Epithelial cell of esophagus (primary cell): ENCODE data around the gene BPIFB1.

ENCODE experiments used
- DNase-seq: peaks from one replicate; pipeline ENCODE4 v3.0.0; 2010; ENCODE audit warnings: low read depth
- H3K4me3 ChIP-seq: 2 replicates; pipeline ENCODE4 v1.5.1; 2011; ENCODE audit warnings: mild to moderate bottlenecking, low read length, control low read depth
- TF ChIP-seq, protein P1 (sequence below): IDR thresholded peaks from 2 replicates; pipeline ENCODE4 v1.5.1; 2011; ENCODE audit warnings: low read depth, mild to moderate bottlenecking, low read length, control low read depth, inconsistent platforms; ENCODE audit not compliant: insufficient read depth; ENCODE audit errors: missing control alignments

BPIFB1 gene

GRCh38 chr20:33263784-33264183 lies 19.2 kb upstream of the BPIFB1 start:
- TF ChIP-seq, protein P1, sequence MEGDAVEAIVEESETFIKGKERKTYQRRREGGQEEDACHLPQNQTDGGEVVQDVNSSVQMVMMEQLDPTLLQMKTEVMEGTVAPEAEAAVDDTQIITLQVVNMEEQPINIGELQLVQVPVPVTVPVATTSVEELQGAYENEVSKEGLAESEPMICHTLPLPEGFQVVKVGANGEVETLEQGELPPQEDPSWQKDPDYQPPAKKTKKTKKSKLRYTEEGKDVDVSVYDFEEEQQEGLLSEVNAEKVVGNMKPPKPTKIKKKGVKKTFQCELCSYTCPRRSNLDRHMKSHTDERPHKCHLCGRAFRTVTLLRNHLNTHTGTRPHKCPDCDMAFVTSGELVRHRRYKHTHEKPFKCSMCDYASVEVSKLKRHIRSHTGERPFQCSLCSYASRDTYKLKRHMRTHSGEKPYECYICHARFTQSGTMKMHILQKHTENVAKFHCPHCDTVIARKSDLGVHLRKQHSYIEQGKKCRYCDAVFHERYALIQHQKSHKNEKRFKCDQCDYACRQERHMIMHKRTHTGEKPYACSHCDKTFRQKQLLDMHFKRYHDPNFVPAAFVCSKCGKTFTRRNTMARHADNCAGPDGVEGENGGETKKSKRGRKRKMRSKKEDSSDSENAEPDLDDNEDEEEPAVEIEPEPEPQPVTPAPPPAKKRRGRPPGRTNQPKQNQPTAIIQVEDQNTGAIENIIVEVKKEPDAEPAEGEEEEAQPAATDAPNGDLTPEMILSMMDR, result no peak
- no peak for DNase-seq
- no peak overlapping the region for H3K4me3 ChIP-seq

- no peak for DNase-seq
- no peak overlapping the region for H3K4me3 ChIP-seq
- TF ChIP-seq, protein P1, result no peak
Measured at GRCh38 chr20:33267701-33268100, 15.3 kb upstream of the BPIFB1 start.

DNA sequence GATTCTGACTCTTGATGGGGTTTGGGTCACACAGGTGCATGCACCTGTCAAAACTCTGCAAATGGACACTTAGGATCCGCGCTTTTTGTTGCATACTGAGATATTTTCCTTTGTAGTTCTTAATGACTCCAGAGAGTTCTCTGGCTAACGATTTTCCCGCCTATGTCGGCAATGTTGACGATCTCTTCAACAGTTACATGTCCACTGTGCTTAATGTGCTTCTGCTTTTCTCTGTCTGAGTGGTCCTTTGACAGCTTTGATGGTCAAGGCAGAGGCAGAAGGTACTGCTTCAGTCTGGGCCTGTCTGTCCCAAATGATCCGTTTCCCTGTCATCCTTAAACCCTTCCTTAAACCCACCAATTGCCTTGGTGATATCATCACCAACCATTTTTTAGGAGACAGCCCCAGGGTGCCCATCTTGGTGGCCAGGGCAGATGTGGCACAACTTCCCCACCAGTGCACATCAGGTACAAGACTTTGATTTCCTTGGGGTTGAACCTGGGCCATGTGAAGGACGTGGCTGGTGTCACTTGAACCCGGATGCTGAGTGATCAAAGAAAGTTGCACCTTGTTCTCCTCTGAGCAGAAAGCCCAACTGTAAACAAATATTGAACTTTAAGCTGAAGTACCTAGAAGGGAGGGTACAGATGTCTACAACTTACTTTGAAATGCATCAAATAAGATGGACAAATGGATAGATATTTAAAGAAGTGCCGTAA lies 10.7 kb upstream of the BPIFB1 start:
- no peak for DNase-seq
- TF ChIP-seq, protein P1, result no peak
- no peak overlapping the region for H3K4me3 ChIP-seq

DNA sequence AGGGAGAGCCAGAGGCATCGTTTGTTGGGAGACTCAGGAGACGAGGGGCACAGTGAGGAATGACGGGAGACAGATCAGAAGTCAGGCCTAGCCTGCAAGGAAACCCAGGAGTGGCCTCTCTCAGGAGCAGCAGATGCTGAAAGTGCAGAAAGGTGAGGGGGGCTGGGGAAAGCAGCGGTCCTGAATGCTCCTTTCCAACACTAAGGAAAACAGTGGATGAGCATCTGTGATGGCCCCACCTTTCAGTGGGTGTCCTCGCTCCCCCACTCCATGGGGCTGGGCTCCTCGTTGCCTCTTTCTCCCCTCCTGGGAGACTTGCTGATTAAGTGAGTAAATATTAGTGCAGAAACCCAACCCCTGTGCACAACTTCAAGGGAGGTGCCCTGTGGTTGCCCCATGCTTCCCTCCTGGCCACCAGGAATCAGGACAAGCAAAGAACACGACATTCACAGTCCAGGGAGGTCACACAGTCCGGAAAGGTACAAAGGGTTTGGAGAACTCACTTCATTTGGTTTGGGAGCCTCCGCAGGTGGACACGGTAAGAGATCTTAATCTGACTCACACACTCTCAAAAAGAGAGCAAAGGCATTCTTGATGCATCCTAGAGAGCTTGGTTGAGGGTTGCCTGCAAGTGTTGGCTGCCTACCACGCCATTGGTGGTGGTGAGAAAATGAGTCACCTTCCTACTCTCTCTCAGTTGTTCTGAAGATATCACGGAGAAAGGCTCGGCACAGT lies 9.7 kb upstream of the BPIFB1 start:
- no peak for DNase-seq

DNA sequence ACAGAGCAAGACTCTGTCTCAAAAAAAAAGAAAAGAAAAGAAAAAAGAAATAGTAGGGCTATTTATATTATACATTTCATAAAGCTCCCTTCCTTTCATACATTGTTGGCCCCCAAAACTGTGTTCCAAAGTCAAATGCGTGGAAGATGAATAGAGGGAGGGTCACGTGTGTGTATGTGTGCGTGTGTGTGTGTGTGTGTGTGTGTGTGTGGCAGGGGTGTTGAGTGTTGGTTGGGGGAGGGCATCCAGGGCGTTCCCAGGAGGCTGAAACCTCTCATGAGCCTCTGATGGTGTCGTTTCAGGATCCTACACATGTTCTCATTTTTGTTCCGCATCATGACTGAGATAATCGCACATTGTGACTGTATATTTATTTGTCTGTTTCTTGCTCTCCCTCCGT lies 7.8 kb upstream of the BPIFB1 start:
- TF ChIP-seq, protein P1, result no peak
- no peak for DNase-seq
- no peak overlapping the region for H3K4me3 ChIP-seq

More for the DNA sequence above, 9.7 kb upstream of the BPIFB1 start:
- TF ChIP-seq, protein P1, result no peak
- no peak overlapping the region for H3K4me3 ChIP-seq

GRCh38 chr20:33275871-33276270 lies 7.1 kb upstream of the BPIFB1 start:
- no peak overlapping the region for H3K4me3 ChIP-seq
- no peak for DNase-seq
- TF ChIP-seq, protein P1, result no peak
